HepG2 (cell line): Measurements from ENCODE around the gene DCDC2. TPM values are rescaled to one million over a fixed set of nuclear protein-coding genes. Genes with fewer than 3 reads are reported as not detected.

Experiments
- AKAP8 ChIP-seq: sonication (generic); formaldehyde crosslinking; IDR thresholded peaks from 2 replicates; pipeline ENCODE4 v1.5.1; 2020; ENCODE audit warnings: mild to moderate bottlenecking, missing genetic modification reagents
- CBX5 ChIP-seq: sonication (generic); formaldehyde crosslinking; IDR thresholded peaks from 2 replicates; pipeline ENCODE4 v1.4.0; 2020; ENCODE audit warnings: missing genetic modification reagents, borderline replicate concordance
- ELF4 ChIP-seq: sonication (generic); formaldehyde crosslinking; IDR thresholded peaks from 2 replicates; pipeline ENCODE4 v1.5.0; 2020; ENCODE audit warnings: missing genetic modification reagents, mild to moderate bottlenecking, moderate library complexity, borderline replicate concordance
- HDAC6 ChIP-seq: fragments of 200-600 bp; sonication (generic); IDR thresholded peaks from 2 replicates; pipeline ENCODE4 v1.7.0; 2017; ENCODE audit warnings: mild to moderate bottlenecking, antibody characterized with exemption, low read length, low read depth
- HMG20B ChIP-seq: conservative IDR thresholded peaks from 2 replicates; pipeline ENCODE4 v1.6.1; 2016; ENCODE audit warnings: missing genetic modification reagents, missing compliant biosample characterization
- MIER2 ChIP-seq: IDR thresholded peaks from 2 replicates; pipeline ENCODE4 v1.6.1; 2016; ENCODE audit warnings: missing biosample characterization, missing genetic modification reagents
- PHF20 ChIP-seq: sonication (generic); formaldehyde crosslinking; IDR thresholded peaks from 2 replicates; pipeline ENCODE4 v1.5.0; 2020; ENCODE audit warnings: mild to moderate bottlenecking, missing genetic modification reagents
- PRMT3 ChIP-seq: sonication (generic); formaldehyde crosslinking; IDR thresholded peaks from 2 replicates; pipeline ENCODE4 v1.8.1; 2022; ENCODE audit warnings: low read depth, mild to moderate bottlenecking, moderate library complexity, missing genetic modification reagents, borderline replicate concordance
- RAD21 ChIP-seq: fragments of 450-650 bp; formaldehyde crosslinking; IDR thresholded peaks from 2 replicates; pipeline ENCODE4 v1.5.0; 2020; ENCODE audit warnings: mild to moderate bottlenecking
- SNAI1 ChIP-seq: sonication (generic); formaldehyde crosslinking; IDR thresholded peaks from 2 replicates; pipeline ENCODE4 v1.5.0; 2020; ENCODE audit warnings: mild to moderate bottlenecking, missing genetic modification reagents, borderline replicate concordance
- TEAD3 ChIP-seq: optimal IDR thresholded peaks from 2 replicates; pipeline ENCODE3; 2016; ENCODE audit warnings: borderline replicate concordance
- TFDP1 ChIP-seq: IDR thresholded peaks from 2 replicates; pipeline ENCODE4 v1.6.1; 2016; ENCODE audit warnings: missing compliant biosample characterization, missing genetic modification reagents, borderline replicate concordance
- UBTF ChIP-seq: sonication (generic); formaldehyde crosslinking; IDR thresholded peaks from 2 replicates; pipeline ENCODE4 v1.4.0; 2020; ENCODE audit warnings: mild to moderate bottlenecking, missing genetic modification reagents
- ZFP37 ChIP-seq: sonication (generic); formaldehyde crosslinking; IDR thresholded peaks from 2 replicates; pipeline ENCODE4 v1.4.0; 2020; ENCODE audit warnings: missing genetic modification reagents, borderline replicate concordance
- ZFY ChIP-seq: sonication (generic); formaldehyde crosslinking; IDR thresholded peaks from 2 replicates; pipeline ENCODE4 v1.4.0; 2020; ENCODE audit warnings: missing genetic modification reagents
- ZNF143 ChIP-seq: sonication (generic); formaldehyde crosslinking; IDR thresholded peaks from 2 replicates; pipeline ENCODE4 v1.4.0; 2020; ENCODE audit warnings: missing genetic modification reagents
- ZNF335 ChIP-seq: sonication (generic); formaldehyde crosslinking; IDR thresholded peaks from 2 replicates; pipeline ENCODE4 v1.4.0; 2020; ENCODE audit warnings: missing genetic modification reagents
- ZNF746 ChIP-seq: sonication (generic); formaldehyde crosslinking; IDR thresholded peaks from 2 replicates; pipeline ENCODE4 v1.8.0; 2022; ENCODE audit warnings: mild to moderate bottlenecking, missing genetic modification reagents
- ZNF772 ChIP-seq: sonication (generic); formaldehyde crosslinking; IDR thresholded peaks from 2 replicates; pipeline ENCODE4 v1.5.0; 2020; ENCODE audit warnings: mild to moderate bottlenecking, missing genetic modification reagents
- polyA plus RNA-seq, 8 experiments: library from polyadenylated mRNA; depleted of rRNA in 3 of 8; stranded (reverse) in 7 of 8; unstranded in 1 of 8; fragments of >200 nt; fragmentation: Illumina TruSeq in 4 of 8; extraction: Trizol in 4 of 8; gene quantifications; 2 replicates each; pipeline versions ENCODE4 v1.2.1 to v1.2.3, GENCODE V29; 2011 to 2016; ENCODE audit warnings: low read depth in 4 of 8, missing spikeins in 1 of 8, mixed read lengths in 1 of 8; ENCODE audit not compliant: insufficient read depth in 1 of 8
- total RNA-seq, 5 experiments: library from RNA; depleted of rRNA; stranded (reverse); fragments of >200 nt; fragmentation: Illumina TruSeq; extraction: Trizol; gene quantifications; 2 replicates each; pipeline ENCODE4 v1.2.3, GENCODE V29; 2016; ENCODE audit warnings: low read depth in 1 of 5
- TF ChIP-seq, protein P1 (sequence below): sonication (generic); formaldehyde crosslinking; IDR thresholded peaks from 2 replicates; pipeline ENCODE4 v1.8.0; 2022; ENCODE audit warnings: mild to moderate bottlenecking, missing genetic modification reagents

The DCDC2 gene
- total and polyA plus RNA-seq, 2 of the 13 experiments (the other 11 are each of a cell fraction or from before 2014, with no cell fraction given) = 9.0 to 36.2 TPM

GRCh38 chr6:24126586-24127192 is 231.2 kb downstream of the DCDC2 start (continued):
- TF ChIP-seq SNAI1 (CRISPR knock-in tag) (peak; percentile 86; the same call in 1 of the 2 replicates), UBTF (CRISPR knock-in tag) (peak; percentile 37; the same call in 1 of the 2 replicates), TFDP1 (peak; percentile 36; the same call in 1 of the 2 replicates), TEAD3 (CRISPR knock-in tag) (peak; percentile 74), HMG20B (peak; percentile 74; the same call in 1 of the 2 replicates), ZNF143 (CRISPR knock-in tag) (no peak), ZNF772 (peak; percentile 90), AKAP8 (no peak), RAD21 (CRISPR knock-in tag) (peak; percentile 51), ZFY (CRISPR knock-in tag) (peak; percentile 47), ZNF335 (CRISPR knock-in tag) (0 out of 2 replicates have a peak, but pooled peaks have one; percentile 82), ZNF746 (CRISPR knock-in tag) (peak; percentile 58; the same call in 1 of the 2 replicates), PRMT3 (CRISPR knock-in tag) (peak; percentile 55; the same call in 1 of the 2 replicates), PHF20 (no peak), CBX5 (no peak), ELF4 (0 out of 2 replicates have a peak, but pooled peaks have one; percentile 76), ZFP37 (CRISPR knock-in tag) (peak; percentile 97), MIER2 (CRISPR knock-in tag) (peak; percentile 100), HDAC6 (no peak)
- TF ChIP-seq, protein P1, sequence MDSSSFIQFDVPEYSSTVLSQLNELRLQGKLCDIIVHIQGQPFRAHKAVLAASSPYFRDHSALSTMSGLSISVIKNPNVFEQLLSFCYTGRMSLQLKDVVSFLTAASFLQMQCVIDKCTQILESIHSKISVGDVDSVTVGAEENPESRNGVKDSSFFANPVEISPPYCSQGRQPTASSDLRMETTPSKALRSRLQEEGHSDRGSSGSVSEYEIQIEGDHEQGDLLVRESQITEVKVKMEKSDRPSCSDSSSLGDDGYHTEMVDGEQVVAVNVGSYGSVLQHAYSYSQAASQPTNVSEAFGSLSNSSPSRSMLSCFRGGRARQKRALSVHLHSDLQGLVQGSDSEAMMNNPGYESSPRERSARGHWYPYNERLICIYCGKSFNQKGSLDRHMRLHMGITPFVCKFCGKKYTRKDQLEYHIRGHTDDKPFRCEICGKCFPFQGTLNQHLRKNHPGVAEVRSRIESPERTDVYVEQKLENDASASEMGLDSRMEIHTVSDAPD (CRISPR knock-in tag) = peak; percentile 83
